Stimulated activated CD8-positive, alpha-beta memory T cell treated with anti-CD3 and anti-CD28 coated beads, Interleukin-15, amount 100 ng/mL, for 24 hours (primary cell): Measurements from ENCODE around the gene SH3GL3.

Experiments used
- DNase-seq: peaks from one replicate; pipeline ENCODE4 v3.0.0-alpha.2; 2020; ENCODE audit warnings: low read depth

Gene SH3GL3

GRCh38 chr15:83569341-83569740 lies 122.2 kb downstream of the SH3GL3 start:
- no peak for DNase-seq

- no peak for DNase-seq
Measured at GRCh38 chr15:83570756-83571155, 123.6 kb downstream of the SH3GL3 start.

GRCh38 chr15:83571820-83572707 lies 124.9 kb downstream of the SH3GL3 start:
- no peak for DNase-seq

- no peak for DNase-seq
Measured at GRCh38 chr15:83574345-83574744, 127.2 kb downstream of the SH3GL3 start.

GRCh38 chr15:83578691-83579090 lies 131.6 kb downstream of the SH3GL3 start:
- DNase-seq: no peak

GRCh38 chr15:83581381-83581780 lies 134.2 kb downstream of the SH3GL3 start:
- DNase-seq: no peak

- no peak for DNase-seq
Measured at GRCh38 chr15:83582381-83582780, 135.2 kb downstream of the SH3GL3 start.

- no peak for DNase-seq
Measured at GRCh38 chr15:83585601-83586335, 138.6 kb downstream of the SH3GL3 start.

- no peak for DNase-seq
Measured at GRCh38 chr15:83587091-83587490, 139.9 kb downstream of the SH3GL3 start.

- no peak for DNase-seq
Measured at GRCh38 chr15:83588441-83588840, 141.3 kb downstream of the SH3GL3 start.

GRCh38 chr15:83592370-83593040 lies 145.4 kb downstream of the SH3GL3 start:
- no peak for DNase-seq

- DNase-seq: no peak
Measured at GRCh38 chr15:83595191-83595590, 148.1 kb downstream of the SH3GL3 start.

GRCh38 chr15:83598031-83598430 lies 150.9 kb downstream of the SH3GL3 start:
- DNase-seq: no peak

- DNase-seq: no peak
Measured at GRCh38 chr15:83602021-83602420, 154.9 kb downstream of the SH3GL3 start.

GRCh38 chr15:83604549-83604948 lies 157.4 kb downstream of the SH3GL3 start:
- no peak for DNase-seq

- no peak for DNase-seq
Measured at GRCh38 chr15:83605111-83605945, 158.2 kb downstream of the SH3GL3 start.

- DNase-seq: no peak
Measured at GRCh38 chr15:83610132-83610531, 163.0 kb downstream of the SH3GL3 start.

GRCh38 chr15:83610901-83611685 lies 164.0 kb downstream of the SH3GL3 start:
- no peak for DNase-seq

- DNase-seq: no peak
Measured at GRCh38 chr15:83612226-83612625, 165.1 kb downstream of the SH3GL3 start.

GRCh38 chr15:83612898-83613635 lies 165.9 kb downstream of the SH3GL3 start:
- DNase-seq: no peak
